T-helper 2 cell treated with Interferon-gamma antibody and Interleukin-4, amounts not matched to agents 100 ng/mL and 5 ng/mL, for 36 hours (primary cell): ENCODE data around the gene PODXL. TPM values are rescaled to one million over a fixed set of nuclear protein-coding genes. Genes with fewer than 3 reads are reported as not detected.
"Not testable (repeated sequence)": the region's sequence is repeated elsewhere in the genome, so short reads cannot be mapped to it uniquely, and the experiment has no call there.

ENCODE experiments used
- intact Hi-C: fragments of 100-400 bp; cut with micrococcal nuclease; formaldehyde crosslinking; loops from one replicate; pipeline ENCODE4 v1.15.1; 2023
- total RNA-seq: library from RNA; stranded (reverse); gene quantifications from 2 replicates; pipeline ENCODE4 v1.2.3, GENCODE V29; 2022

The PODXL gene
- total RNA-seq, 1 donor from 2014 or later, result 1.5 TPM

DNA sequence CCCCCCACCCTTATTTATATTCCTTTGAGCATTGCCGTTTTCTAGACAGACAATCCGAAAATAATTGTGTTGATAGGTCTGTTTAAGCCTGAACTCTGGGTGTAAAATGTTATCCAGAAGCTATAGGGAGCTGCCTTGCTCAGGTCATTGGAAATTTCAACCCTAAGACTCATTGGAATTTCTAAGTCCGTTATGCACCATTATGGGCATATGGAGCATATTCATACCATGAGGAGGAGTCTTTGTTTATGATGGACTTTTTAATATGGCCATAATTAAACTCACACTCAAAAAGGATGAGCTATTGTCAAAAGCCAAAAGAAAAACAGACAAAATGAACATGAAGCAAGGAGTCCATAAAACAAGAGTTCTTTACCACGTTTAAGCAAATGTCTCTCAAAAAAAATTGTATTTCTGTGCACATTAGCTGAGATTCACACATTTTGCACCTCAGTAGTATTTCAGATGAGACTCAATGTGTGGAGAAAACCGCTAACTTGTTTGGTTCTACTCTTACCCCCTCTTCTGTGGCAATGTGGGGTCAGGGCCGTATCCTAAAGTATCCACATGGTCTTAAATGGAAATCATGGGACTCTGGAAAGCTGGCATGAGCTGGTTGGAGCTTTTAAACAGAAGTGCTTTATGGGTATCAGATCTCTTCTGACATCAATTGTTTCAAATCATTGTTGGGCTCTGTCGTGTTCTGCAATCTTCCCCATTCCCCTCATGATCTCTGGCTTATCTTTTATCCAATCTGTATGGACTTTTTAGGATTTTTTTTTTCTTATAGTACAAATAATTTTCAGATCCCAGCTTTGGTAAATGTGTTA is 60.5 kb downstream of the PODXL start:
- intact Hi-C loops, result no loop called here

GRCh38 chr7:131494182-131494581 is 62.2 kb downstream of the PODXL start:
- intact Hi-C loops, result no loop called here

DNA sequence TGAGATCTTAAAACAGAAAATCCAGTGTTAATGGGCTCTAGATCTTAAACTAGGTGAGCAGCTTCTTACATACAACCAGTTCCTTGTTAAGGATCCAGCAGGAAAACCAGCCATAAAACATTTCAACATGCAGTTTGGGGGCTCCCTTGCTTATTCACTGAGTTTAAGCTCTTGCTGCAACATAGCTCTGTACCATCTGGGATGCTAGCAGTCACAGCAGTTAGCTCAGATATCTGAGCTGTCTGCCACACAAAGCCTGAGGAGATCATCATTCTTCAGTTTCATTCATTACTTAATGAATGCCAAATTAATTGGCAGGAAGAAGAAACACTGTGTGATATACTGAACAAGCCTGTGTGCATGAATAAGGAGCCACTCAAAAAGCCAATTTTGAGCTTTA is 62.8 kb downstream of the PODXL start:
- intact Hi-C loops, result no loop called here

- intact Hi-C loops, result no loop called here
These were observed 63.3 kb downstream of the PODXL start for GRCh38 chr7:131493081-131493480.

GRCh38 chr7:131489881-131490280 is 66.5 kb downstream of the PODXL start:
- intact Hi-C loops, result no loop called here

GRCh38 chr7:131489196-131489595 is 67.2 kb downstream of the PODXL start:
- intact Hi-C loops, result no loop called here

- intact Hi-C loops, result no loop called here
These were observed 68.1 kb downstream of the PODXL start for GRCh38 chr7:131488361-131488760.

DNA sequence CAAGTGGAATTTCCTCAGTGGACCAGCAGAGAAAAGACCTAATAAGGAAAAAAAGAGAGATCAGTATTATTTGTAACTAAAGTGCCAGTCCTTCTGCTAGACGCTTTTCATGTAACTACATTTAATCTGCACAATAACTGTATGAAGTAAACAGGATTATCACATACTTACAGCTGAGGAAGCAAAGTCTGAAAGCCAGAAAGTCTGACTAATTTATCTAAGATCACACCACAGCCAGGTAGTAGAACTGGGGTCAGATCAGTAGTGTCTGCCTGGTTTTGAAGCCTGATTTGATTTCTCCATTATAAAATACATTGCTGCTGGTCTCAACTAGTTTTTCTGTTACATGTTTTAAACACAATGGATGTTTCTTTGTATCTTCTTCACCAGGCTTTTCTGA is 69.2 kb downstream of the PODXL start:
- intact Hi-C loops, result no loop called here

DNA sequence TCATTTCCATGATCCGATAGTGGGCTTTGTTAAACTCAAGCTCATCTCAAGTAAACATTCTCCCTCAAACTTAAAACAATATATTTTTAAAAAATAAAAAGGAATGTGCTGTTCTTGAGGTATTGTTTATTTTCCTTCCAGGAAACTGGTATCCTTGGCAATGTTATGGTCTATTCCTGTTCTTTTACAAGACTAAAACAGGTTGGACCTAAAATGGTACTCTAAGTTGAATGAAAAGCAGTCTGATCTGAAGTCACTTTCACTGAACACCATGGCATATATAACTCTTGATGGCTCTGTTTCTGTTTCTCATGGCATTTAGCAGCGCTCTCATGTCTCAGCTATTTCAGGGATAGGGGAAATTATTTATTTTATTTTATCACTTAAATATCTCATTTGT is 70.1 kb downstream of the PODXL start:
- intact Hi-C loops, result no loop called here

DNA sequence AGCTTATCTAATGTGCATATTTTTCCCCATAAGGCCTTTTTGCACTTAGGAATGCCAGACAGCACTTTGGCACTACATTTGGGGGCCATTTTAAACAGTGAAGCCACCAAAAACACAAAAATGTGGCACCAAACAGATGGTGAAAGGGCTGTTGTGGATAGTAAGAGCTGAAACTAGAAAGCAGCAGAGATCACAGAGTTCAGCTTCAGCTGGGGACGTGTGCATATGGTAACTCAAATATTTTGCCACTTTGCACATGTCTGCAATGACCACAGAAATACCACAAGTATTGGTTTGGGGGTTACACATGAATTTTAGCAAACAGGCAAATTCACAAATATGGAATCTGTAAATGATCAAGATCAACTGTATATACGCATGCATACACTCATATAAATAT is 72.8 kb downstream of the PODXL start:
- intact Hi-C loops, result no loop called here

- intact Hi-C loops, result no loop called here
These were observed 73.6 kb downstream of the PODXL start for GRCh38 chr7:131482800-131483199.

GRCh38 chr7:131480384-131481315 is 75.8 kb downstream of the PODXL start:
- intact Hi-C loops, result no loop called here

- intact Hi-C loops, result no loop called here
These were observed 79.7 kb downstream of the PODXL start for GRCh38 chr7:131476740-131477139.

DNA sequence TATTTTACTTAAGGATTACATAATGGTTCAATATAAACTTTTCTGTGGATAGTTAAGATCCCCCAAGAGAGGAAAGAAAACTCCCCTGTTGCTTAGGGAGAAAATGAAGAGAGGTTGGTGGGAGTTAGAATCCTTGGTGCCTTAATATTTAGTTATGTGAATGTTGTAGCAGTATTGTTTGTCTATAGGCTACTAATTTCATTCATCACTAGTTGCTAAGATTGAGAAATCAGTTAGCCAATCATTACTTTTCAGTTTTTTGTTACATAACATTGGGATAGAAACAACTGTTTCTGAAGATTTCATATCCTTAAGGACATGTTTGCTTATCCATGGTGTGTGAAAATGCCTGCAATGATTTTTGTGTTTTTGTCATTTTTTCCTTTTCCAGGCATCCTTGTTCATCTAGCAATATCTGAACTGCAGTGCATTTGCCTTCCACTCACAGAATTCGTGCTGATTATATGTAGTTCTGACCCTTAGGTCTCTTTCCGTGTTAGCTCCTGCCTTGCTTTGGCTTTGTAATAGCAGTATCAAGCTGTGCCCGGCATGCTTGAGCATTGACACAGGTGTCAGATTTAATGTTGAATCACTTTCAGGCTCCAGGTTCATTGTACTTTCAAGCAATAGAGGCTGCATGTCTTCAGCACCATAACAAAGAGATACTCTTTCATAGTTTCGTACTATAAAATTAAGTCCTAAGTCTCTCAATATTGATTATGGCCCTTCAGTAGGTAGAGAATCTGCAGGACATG is 85.0 kb downstream of the PODXL start:
- intact Hi-C loops, result no loop called here

GRCh38 chr7:131467788-131468187 is 88.6 kb downstream of the PODXL start:
- intact Hi-C loops, result no loop called here

GRCh38 chr7:131466735-131467365 is 89.6 kb downstream of the PODXL start:
- intact Hi-C loops, result no loop called here

DNA sequence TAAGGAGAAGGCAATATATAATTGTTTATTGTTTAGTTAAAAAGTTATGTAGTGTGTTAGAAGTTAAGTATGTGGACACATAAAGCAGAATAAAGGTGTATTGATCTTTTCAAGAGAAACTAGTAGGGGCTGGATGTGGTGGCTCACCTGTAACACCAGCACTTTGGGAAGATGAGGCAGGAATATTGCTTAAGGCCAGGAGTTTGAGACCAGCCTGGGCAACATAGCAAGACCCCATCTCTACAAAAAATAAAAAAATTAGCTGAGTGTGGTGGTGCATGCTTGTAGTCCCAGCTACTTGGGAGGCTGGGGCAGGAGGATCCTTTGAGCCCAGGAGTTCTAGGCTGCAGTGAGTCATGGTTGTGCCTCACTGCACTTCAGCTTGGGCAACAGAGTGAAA is 93.7 kb downstream of the PODXL start:
- intact Hi-C loops, result not testable (repeated sequence)

DNA sequence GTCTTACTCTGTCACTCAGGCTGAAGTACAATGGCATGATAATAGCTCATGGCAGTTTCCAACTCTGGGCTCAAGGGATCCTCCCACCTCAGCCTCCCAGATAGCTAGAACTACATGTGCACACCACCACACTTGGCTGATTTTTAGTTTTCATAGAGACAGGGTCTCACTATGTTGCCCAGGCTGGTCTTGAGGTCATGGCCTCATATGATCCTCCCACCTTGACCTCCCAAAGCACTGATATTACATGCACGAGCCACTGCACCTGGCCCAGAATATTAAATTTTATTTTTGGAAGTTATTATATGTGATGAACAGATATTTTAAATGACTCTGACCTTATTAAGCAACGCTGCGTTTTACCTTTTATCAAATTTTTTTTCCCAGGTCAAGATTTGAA is 94.4 kb downstream of the PODXL start:
- intact Hi-C loops, result no loop called here

DNA sequence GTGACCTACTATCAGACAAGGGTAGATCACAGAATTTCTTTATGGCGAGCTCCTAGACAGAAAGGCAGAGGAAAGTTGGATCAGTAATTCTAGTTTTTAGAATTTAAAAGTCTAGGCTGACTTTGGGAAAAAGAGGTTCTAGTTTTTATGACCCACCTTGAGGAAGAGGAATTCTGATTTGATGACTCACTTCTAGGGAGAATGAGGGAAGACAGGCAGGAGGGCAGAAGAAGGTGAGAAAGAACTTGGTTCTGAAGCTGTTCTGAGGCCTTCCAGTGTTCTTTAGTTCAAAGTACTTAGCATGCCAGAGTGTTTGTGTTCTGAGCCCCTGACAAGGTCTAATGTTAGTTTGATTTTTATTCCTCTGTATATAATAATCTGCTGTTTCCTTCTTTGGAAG is 97.2 kb downstream of the PODXL start:
- intact Hi-C loops, result no loop called here

DNA sequence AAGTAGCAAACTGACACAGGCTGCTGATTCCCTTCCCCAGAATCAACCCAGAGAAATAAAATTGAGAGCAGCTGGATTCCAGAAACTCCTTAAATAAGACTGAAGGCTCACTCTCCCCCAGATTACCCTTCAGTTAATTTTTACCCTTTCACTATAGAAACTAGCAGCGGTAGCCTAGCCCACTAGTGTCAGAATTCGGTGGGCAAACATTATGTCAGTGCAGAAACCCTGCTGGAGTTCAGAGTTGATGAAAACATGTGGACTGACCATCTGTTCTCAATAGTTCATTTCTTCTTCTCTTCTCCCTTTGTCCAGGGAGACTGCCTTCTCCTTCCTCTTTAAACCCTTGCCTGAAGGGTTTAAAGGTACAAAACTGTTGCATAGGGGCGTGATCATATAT is 100.1 kb downstream of the PODXL start:
- intact Hi-C loops, result no loop called here

DNA sequence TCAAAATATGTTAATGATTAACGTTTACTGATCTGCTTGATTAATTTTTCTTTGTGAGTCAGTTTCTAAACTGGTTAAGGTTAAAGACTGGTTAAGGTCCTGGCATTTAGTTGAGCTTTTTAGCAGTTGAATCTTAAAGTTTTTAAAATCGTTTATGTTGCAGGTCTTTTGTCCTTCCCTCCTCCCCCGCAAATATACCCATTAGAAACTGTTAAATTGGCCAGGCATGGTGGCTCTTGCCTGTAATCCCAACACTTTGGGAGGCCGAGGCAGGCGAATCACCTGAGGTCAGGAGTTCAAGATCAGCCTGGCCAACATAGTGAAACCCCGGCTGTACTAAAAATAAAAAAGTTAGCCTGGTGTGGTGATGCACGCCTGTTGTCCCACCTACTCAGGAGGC is 100.9 kb downstream of the PODXL start:
- intact Hi-C loops, result no loop called here
